Activated T-helper 2 cell treated with anti-CD3 and anti-CD28 coated beads, Interferon-gamma antibody, Interleukin-2, Interleukin-4, amounts not matched to agents 10 μg/mL and 5 μg/mL and 100 μg/mL, durations not matched to agents 14 hours and 24 hours and 36 hours (primary cell): ENCODE data around the gene ARFRP1. TPM values are rescaled to one million over a fixed set of nuclear protein-coding genes. Genes with fewer than 3 reads are reported as not detected.
"Not testable (repeated sequence)": the region's sequence is repeated elsewhere in the genome, so short reads cannot be mapped to it uniquely, and the experiment has no call there.

ENCODE experiments used
- DNase-seq: peaks from one replicate; pipeline ENCODE4 v3.0.0; 2021; ENCODE audit warnings: low spot score
- H3K27ac Mint-ChIP-seq: one replicate; pipeline ENCODE4 v1.8.0; 2021; ENCODE audit warnings: mixed read lengths
- H3K27me3 Mint-ChIP-seq: one replicate; pipeline ENCODE4 v1.8.0; 2021; ENCODE audit warnings: low read depth, mixed read lengths
- H3K36me3 Mint-ChIP-seq: one replicate; pipeline ENCODE4 v1.8.0; 2021; ENCODE audit warnings: low read depth, mixed read lengths
- H3K4me1 Mint-ChIP-seq: one replicate; pipeline ENCODE4 v1.8.0; 2021; ENCODE audit warnings: low read depth, mixed read lengths
- H3K4me3 Mint-ChIP-seq: one replicate; pipeline ENCODE4 v1.8.0; 2021; ENCODE audit warnings: low read depth, mild to moderate bottlenecking, moderate library complexity, mixed read lengths
- H3K9me3 Mint-ChIP-seq: one replicate; pipeline ENCODE4 v1.8.0; 2021; ENCODE audit warnings: mixed read lengths
- intact Hi-C: fragments of 100-400 bp; cut with micrococcal nuclease; formaldehyde crosslinking; loops from one replicate; pipeline ENCODE4 v1.15.1; 2023
- total RNA-seq: library from RNA; stranded (reverse); gene quantifications from 2 replicates; pipeline ENCODE4 v1.2.3, GENCODE V29; 2022

The ARFRP1 gene
- total RNA-seq, 1 donor from 2014 or later, result 59.0 TPM

- H3K36me3 Mint-ChIP-seq, result peaks cover 34% of the 10 kb centered on the region
- peak overlapping the region; percentile 17 for H3K27ac Mint-ChIP-seq
- H3K4me3 Mint-ChIP-seq, result no peak overlapping the region
- H3K4me1 Mint-ChIP-seq, result peaks cover 33% of the 10 kb centered on the region
- H3K9me3 Mint-ChIP-seq, result no peaks in the 10 kb centered on the region
- H3K27me3 Mint-ChIP-seq, result no peaks in the 10 kb centered on the region
- no peak for DNase-seq
- intact Hi-C loops, result loop anchor here (5.0 to 10.0 kb wide), 2 partner anchors 96 to 131 kb away; partner anchors contain the start of genes ABHD16B and TPD52L2
Measured at GRCh38 chr20:63733579-63734081, 25.9 kb upstream of the ARFRP1 start.

GRCh38 chr20:63733117-63733516, 25.3 kb upstream of the ARFRP1 start:
- no peaks in the 10 kb centered on the region for H3K27me3 Mint-ChIP-seq
- no peak overlapping the region for H3K27ac Mint-ChIP-seq
- DNase-seq, result no peak
- H3K4me3 Mint-ChIP-seq, result no peak overlapping the region
- peaks cover 39% of the 10 kb centered on the region for H3K36me3 Mint-ChIP-seq
- intact Hi-C loops, result loop anchor here (5.0 to 10.0 kb wide), 2 partner anchors 96 to 132 kb away; partner anchors contain the start of genes ABHD16B and TPD52L2
- H3K9me3 Mint-ChIP-seq, result no peaks in the 10 kb centered on the region
- H3K4me1 Mint-ChIP-seq, result peaks cover 37% of the 10 kb centered on the region

GRCh38 chr20:63732118-63733095, 24.6 kb upstream of the ARFRP1 start:
- Mint-ChIP-seq H3K4me3 (no peak overlapping the region), H3K36me3 (peaks cover 44% of the 10 kb centered on the region), H3K9me3 (no peaks in the 10 kb centered on the region), H3K27ac (no peak overlapping the region), H3K27me3 (no peaks in the 10 kb centered on the region), H3K4me1 (peaks cover 41% of the 10 kb centered on the region)
- DNase-seq, result no peak
- intact Hi-C loops, result loop anchor here (5.0 to 10.0 kb wide), 2 partner anchors 95 to 132 kb away; partner anchors contain the start of genes ABHD16B and TPD52L2

DNA sequence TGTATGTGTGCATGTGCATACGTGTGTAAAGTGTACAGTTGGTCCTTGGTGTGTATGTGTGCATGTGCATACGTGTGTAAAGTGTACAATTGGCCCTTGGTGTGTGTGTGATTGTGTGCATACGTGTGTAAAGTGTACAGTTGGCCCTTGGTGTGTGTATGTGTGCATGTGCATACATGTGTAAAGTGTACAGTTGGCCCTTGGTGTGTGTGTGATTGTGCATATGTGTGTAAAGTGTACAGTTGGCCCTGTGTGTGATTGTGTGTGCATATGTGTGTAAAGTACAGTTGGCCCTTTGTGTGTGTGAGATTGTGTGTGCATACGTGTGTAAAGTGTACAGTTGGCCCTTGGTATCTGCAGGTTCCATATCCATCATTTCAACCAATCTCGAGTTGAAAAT, 23.6 kb upstream of the ARFRP1 start:
- Mint-ChIP-seq H3K9me3 (peaks cover 4% of the 10 kb centered on the region), H3K4me1 (peaks cover 45% of the 10 kb centered on the region), H3K4me3 (no peak overlapping the region), H3K27me3 (no peaks in the 10 kb centered on the region), H3K27ac (no peak overlapping the region), H3K36me3 (peaks cover 49% of the 10 kb centered on the region)
- DNase-seq, result no peak
- intact Hi-C loops, result loop anchor here (5.0 to 10.0 kb wide), 2 partner anchors 94 to 133 kb away; partner anchors contain the start of genes ABHD16B and TPD52L2

DNA sequence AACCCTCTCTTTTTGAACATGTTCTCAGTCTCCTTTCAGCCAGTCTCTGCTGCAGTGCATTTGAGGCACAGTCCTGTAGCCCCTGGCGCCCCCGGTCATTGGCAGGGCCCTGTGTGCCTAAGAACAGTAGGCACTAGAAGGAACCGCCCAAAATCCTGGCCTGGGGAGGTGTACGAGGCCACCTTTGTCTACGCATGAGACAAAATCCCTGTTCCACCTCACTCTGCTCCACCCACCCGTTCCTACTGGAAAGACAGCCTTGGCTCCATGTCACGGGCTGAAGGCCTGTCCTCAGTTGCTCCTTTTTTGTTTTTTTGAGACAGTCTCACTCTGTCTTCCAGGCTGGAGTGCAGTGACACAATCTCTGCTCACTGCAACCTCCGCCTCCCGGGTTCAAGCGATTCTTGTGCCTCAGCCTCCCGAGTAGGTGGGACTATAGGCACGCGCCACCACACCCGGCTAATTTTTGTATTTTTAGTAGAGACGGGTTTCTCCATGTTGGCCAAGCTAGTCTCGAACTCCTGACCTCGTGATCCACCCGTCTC, 22.5 kb upstream of the ARFRP1 start:
- H3K4me3 Mint-ChIP-seq, result peak overlapping the region; percentile 32
- intact Hi-C loops, result loop anchor here (5.0 to 10.0 kb wide), 2 partner anchors 93 to 135 kb away; partner anchors contain the start of genes ABHD16B and TPD52L2
- not testable (repeated sequence) for H3K27ac Mint-ChIP-seq, DNase-seq, H3K27me3 Mint-ChIP-seq
- peaks cover 47% of the 10 kb centered on the region for H3K36me3 Mint-ChIP-seq
- peaks cover 38% of the 10 kb centered on the region for H3K4me1 Mint-ChIP-seq
- peaks cover 13% of the 10 kb centered on the region for H3K9me3 Mint-ChIP-seq

DNA sequence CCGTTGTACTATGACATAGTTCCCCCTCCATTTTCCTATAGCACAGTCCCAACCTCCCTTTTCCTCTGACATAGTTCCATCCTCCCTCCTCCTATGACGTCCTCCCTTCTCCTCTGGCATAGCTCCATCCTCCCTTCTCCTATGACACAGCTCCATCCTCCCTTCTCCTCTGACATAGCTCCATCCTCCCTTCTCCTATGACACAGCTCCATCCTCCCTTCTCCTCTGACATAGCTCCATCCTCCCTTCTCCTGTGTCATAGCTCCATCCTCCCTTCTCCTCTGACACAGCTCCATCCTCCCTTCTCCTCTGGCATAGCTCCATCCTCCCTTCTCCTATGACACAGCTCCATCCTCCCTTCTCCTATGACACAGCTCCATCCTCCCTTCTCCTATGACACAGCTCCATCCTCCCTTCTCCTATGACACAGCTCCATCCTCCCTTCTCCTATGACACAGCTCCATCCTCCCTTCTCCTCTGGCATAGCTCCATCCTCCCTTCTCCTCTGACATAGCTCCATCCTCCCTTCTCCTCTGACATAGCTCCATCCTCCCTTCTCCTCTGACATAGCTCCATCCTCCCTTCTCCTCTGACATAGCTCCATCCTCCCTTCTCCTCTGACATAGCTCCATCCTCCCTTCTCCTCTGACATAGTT, 15.3 kb upstream of the ARFRP1 start:
- DNase-seq, intact Hi-C loops, H3K27ac Mint-ChIP-seq, H3K4me3 Mint-ChIP-seq, H3K27me3 Mint-ChIP-seq: not testable (repeated sequence)
- peaks cover 15% of the 10 kb centered on the region for H3K4me1 Mint-ChIP-seq
- peaks cover 25% of the 10 kb centered on the region for H3K9me3 Mint-ChIP-seq
- peaks cover 84% of the 10 kb centered on the region for H3K36me3 Mint-ChIP-seq

DNA sequence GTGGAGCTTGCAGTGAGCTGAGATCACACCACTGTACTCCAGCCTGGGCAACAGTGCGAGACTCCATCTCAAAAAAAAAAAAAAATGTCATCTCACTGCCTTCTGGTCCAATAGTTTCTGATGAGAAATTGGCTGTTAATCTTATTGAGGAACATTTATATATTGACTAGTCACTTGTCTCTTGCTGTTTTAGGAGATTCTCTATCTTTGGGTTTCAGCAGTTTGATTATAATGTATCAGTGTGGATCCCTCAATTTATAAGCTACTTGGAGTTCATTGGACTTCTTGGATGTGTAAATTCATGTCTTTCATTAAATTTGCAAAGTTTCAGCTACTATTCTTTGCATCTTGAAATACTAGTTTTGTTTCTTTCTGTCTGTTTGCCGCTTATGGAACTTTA, 11.2 kb upstream of the ARFRP1 start:
- intact Hi-C loops, result no loop called here

DNA sequence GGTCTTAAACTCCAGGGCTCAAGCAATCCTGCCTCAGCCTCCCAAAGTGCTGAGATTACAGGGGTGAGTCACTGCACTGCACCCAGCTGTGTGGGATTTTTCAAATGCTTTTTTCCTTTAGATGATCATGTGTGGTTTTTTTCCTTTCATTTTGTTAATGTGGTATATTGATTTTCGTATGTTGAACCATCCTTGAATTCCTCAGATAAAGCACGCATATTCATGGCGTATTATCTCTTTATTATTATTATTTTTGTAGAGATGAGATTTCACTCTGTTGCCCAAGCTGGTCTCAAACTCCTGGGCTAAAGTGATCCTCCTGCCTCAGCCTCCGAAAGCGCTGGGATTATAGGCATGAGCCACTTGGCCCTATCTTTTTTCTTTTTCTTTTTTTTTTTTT, 7.1 kb upstream of the ARFRP1 start:
- peaks cover 29% of the 10 kb centered on the region for H3K9me3 Mint-ChIP-seq
- peaks cover 20% of the 10 kb centered on the region for H3K4me1 Mint-ChIP-seq
- no peaks in the 10 kb centered on the region for H3K27me3 Mint-ChIP-seq
- H3K4me3 Mint-ChIP-seq, result no peak overlapping the region
- no peak for DNase-seq
- peaks cover 91% of the 10 kb centered on the region for H3K36me3 Mint-ChIP-seq
- intact Hi-C loops, result no loop called here
- H3K27ac Mint-ChIP-seq, result no peak overlapping the region

More for the DNA sequence above, 11.2 kb upstream of the ARFRP1 start:
- no peak overlapping the region for H3K4me3 Mint-ChIP-seq
- peaks cover 22% of the 10 kb centered on the region for H3K9me3 Mint-ChIP-seq
- H3K27ac Mint-ChIP-seq, result no peak overlapping the region
- no peak for DNase-seq
- H3K27me3 Mint-ChIP-seq, result no peaks in the 10 kb centered on the region
- peaks cover 6% of the 10 kb centered on the region for H3K4me1 Mint-ChIP-seq
- peaks cover 91% of the 10 kb centered on the region for H3K36me3 Mint-ChIP-seq

- H3K36me3 Mint-ChIP-seq, result peaks cover 78% of the 10 kb centered on the region
- H3K27ac Mint-ChIP-seq, result no peak overlapping the region
- H3K27me3 Mint-ChIP-seq, result no peaks in the 10 kb centered on the region
- no peak overlapping the region for H3K4me3 Mint-ChIP-seq
- intact Hi-C loops, result no loop called here
- no peak for DNase-seq
- H3K4me1 Mint-ChIP-seq, result peaks cover 31% of the 10 kb centered on the region
- peaks cover 13% of the 10 kb centered on the region for H3K9me3 Mint-ChIP-seq
Measured at GRCh38 chr20:63712191-63712590, 4.4 kb upstream of the ARFRP1 start.

- Mint-ChIP-seq H3K9me3 (peaks cover 10% of the 10 kb centered on the region), H3K4me1 (peaks cover 37% of the 10 kb centered on the region), H3K27me3 (no peaks in the 10 kb centered on the region), H3K36me3 (peaks cover 75% of the 10 kb centered on the region), H3K27ac (no peak overlapping the region), H3K4me3 (peak overlapping the region; percentile 23)
- intact Hi-C loops, result no loop called here
- no peak for DNase-seq
Measured at GRCh38 chr20:63711085-63711645, 3.4 kb upstream of the ARFRP1 start.

GRCh38 chr20:63709149-63709527, 1.4 kb upstream of the ARFRP1 start:
- Mint-ChIP-seq H3K27ac (peak overlapping the region; percentile 22), H3K4me3 (peak overlapping the region; percentile 81), H3K36me3 (peaks cover 73% of the 10 kb centered on the region), H3K4me1 (peaks cover 36% of the 10 kb centered on the region), H3K9me3 (peaks cover 7% of the 10 kb centered on the region), H3K27me3 (no peaks in the 10 kb centered on the region)
- DNase-seq, result no peak
- intact Hi-C loops, result loop anchor here (5.0 to 10.0 kb wide), 2 partner anchors 33 to 266 kb away; partner anchors contain the start of gene SAMD10
